Measurements from ENCODE around the gene DIP2C.

The DIP2C gene

DNA sequence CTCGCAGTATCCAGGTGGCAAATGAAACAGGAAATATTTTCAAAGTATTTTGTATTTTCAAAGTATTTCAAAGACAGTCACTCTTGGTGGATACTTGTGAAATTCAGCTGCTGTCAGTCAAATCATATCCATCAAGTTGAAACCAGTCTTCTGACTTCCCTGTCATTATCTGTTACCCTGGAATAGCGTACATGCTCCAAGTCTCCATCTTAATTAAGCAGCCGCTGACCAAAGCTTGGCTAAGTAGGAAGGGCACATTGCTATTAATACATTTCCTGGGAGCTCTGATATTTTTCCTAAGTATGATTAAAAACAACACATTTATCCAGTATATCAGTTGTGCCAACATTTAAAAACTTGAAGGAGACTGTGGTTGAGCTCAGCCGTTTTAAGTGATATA is 442.0 kb downstream of the DIP2C start:
- no peak for DNase-seq

DNA sequence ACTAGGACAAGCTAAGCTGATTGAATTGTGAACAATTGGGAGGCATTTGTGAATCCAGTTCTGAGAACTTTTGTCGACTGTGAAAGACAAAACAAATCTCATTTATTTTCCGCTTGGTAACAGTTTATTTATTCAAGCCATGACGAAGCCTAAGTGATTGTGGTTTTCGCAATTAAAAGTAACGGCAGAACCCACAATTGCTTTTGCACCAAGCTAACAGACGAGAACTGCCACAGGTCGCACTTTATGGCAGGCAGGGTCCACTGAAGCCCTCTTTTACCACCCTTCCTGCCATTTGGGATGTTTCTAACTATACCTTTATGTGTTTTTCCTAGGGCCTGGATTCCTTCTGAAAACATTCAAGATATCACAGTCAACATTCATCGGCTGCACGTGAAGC is 443.0 kb downstream of the DIP2C start:
- no peak for DNase-seq

DNA sequence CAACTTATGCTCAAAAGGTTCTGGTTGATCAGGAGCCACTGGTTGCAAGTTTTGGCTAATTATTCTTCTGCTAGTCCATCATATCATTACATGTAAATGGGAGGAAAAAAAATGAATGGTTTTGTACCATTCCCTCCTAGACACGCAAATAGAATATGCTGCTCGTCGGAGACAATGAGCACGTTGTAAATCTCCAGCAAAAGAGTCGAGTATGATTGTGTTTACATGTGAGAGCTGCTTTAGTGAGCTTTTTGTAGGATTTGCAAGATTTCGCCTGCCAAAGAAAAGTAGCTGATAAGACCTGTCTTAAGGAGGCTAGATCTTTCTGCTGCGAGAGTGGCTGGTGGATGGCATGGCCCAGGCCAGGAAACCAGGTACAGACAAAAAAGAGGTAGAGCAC is 445.2 kb downstream of the DIP2C start:
- no peak for DNase-seq

DNA sequence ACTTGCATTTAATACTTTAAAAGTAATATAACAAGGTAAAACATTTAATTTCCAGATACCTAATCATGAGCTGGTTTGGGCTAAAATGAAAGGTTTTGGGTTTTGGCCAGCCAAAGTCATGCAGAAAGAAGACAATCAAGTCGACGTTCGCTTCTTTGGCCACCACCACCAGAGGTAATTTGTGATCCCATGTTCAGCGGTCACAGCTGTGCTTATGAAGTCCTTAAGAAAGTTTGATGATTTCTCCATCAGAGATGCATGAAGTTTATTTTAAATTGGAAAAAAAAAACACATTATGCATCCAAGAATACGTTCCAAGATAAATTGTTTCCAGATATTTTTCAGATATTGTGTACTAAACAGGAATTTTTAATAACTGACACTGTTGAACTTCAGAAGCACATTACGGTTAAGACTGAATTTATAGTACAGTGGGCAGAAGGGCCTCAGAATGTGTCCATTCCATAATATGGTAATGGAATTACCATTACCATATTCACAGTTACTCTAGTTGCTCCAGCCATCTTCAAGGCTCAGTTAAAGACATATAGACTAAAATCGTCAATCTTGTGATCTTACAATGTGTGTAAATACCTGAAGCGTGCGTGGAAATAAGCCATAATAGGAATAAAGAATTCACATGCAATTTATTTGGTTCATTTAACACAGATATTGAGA is 447.4 kb downstream of the DIP2C start:
- DNase-seq = no peak

DNA sequence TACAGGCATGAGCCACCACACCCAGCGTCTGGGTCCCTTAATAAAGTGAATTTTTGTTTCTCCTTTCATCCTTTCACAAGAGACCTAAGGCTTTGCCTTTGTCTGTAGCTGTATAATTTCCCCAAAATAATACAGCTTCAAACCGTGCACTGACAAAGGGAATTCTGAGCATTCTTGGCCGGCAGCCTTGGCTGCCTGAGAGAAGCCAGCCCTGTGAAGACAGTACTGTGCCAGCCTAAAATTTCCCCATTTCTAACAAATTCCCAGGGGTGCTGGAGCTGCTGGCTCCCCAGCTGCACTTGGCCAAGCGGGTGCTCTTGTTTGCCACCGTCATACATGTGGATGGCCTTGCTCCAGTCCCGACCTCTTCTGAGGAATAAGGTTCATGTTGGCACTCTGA is 448.0 kb downstream of the DIP2C start:
- no peak for DNase-seq

DNA sequence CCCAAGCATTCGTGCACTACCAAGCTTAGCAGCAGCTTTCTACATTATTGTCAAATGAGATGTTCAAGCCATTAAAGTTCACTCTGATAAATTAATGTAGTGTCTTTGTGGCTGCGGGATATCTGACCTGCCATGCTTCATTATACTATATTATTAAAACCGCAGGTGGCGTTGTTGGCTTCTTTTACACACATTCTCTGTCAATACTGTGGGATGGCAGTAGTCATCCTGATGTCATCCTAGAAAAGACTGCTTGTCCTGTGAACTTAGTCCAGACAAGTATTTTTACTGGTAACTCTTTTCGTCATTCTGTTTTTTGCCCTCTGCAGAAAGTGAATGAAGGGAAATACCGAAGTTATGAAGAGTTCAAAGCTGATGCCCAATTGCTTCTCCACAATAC is 450.4 kb downstream of the DIP2C start:
- no peak for DNase-seq

DNA sequence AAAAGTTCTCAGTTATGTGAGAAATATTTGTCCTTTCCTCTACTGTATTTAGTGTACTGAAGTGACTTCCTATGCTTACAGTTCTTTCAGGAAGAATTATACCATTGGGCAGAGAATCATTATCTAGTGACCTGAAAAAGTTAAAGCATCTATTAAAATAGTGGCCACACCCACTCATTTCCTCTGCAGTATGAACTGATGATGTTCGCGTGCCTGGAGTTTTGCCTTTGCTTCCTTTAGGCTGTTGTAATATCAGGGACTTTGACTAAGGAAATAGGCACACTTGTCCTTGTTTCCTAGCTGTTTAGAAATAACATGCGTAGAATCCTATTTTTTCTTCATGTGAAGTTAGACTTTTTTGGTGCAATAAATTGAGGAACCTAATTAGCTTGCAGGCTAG is 453.6 kb downstream of the DIP2C start:
- DNase-seq = no peak

DNA sequence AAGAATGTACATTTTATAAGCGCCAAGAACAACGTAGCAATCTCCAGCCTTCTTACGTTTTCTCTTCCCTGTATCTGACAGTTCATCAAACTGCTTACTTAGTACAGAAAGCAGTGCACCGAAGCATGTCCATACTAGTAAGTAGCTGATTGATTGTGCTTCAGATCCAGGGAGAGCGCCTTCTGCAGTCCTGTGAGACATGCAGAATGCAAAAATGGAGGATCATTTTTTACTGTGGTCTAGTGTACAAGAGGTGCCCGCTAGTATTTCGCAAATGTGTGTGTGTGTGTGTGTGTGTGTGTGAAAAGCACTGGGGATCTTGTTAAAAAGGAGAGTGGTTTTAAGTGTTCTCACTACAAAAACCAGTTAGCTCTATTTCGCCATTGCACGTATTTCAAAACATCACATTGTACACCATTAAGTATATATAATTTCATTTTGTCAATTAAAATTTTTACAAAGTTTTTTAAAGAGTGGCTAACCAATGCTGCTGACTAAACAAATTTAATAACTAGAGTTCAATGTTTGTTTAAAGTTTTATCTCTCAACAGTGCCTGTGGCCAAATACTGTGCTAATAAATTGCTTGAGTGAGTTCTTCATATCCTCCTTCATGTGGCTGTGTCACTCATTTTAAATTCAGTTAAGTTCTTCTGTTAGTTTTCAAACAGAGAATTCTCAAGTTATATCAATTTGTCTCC is 454.6 kb downstream of the DIP2C start:
- DNase-seq = no peak

DNA sequence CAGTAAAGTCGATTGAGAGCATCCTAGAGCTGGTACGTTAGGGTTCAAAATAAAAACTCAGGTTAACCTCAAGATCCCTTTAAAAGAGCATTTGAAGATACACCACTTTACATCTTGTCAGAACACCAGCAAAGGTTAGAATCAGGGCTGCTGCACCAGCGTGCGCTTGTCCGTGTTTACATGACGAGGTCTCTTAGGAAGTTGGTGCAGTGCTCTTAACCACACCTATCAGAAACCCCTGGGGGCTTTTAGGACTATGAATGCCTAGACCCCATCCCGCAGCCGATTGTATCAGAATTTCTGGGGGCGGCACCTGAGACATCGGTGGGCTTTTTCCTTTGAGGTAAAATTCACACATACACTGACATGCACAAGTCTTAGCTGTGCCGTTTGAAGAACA is 456.6 kb downstream of the DIP2C start:
- no peak for DNase-seq

DNA sequence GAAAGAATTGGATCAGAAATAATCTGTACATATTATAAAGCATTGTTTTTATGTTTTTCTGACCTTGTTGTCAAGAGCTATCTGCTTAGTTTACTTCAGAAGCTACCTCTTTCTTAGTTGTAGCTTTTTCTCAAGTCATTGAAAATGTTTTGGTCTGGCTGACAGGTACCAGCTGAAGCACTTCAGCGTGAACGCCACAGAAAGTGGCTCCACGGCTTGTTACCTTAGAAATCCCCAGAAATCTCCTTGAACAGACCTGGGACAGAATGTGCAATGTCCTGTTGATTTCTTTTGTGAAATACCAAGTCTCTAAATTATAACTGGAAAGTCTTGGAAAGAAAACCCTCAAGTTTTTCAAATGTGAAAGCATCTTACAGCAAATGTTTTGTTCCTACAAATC is 457.4 kb downstream of the DIP2C start:
- DNase-seq = no peak

DNA sequence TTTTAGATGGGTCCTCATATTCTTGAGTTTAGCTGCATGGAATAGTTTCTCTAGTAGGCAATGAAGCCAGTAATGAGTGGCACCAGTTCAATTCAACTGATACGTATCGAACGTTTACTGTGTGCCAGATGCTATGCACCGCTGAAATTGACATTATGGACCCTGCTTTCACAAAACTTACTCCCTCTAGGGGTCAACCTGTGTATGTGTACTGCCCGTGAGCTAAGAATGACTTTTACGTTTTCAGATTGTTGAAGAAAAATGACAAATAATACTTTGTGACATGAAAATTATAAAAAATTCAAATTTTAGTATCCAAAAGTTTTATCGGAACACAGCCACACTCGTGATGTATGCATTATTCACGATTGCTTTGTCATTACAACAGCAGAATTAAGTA is 458.7 kb downstream of the DIP2C start:
- no peak for DNase-seq

DNA sequence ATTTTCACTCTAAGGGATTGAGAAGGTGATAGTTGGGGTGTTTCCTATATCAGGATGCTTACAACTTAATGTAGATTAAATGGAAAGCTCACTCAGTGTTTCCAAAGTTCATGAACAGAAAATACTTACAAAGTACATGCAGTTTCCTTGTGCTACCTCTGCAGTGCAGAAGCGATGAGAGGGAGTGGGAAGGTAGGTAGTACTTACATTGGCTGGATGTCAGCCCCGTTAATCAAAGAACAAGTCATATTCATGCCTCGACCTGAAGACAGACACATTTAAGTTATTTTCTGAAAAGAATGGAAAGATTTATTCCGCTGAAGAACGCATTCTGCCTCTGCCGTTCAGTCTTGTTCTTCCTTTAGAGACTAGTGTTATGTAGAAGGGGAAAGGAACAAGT is 461.1 kb downstream of the DIP2C start:
- DNase-seq = no peak

DNA sequence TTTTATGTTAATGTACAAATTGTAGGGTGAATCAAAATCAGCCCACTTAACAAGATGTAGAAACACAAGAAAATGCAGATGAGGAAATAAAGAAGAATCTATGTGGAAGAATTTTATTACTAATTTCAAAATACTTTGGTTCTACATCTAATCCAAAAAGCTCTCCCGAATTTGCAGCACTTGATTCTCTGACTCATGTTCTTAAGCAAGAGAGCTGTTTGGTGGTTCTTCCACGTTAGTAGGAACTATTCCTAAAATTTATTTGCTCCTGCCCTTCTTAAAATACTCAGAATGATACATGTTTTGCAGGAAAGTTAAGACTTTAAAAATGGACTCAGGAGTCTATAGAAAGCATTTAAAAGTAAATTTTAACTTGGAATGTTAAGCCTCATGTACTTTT is 462.5 kb downstream of the DIP2C start:
- DNase-seq = no peak

DNA sequence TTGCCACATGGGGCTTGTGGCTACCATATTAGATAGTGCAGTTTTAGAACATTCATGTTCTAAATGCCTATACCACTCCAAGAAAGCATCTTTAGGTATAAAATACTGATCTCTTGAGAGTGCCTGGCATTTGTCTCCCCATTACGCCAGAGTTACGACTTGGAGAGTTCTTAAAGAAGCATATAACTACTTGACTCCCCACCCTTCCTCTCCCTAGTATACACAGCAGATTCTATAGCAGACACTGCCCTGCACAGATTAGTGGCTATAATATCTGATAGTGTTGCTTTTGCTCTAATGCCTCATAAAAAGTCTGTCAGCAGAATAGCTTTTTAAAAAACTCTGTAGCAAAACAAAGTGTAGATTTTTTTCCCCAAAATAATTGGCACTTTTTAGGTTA is 463.4 kb downstream of the DIP2C start:
- DNase-seq = no peak

DNA sequence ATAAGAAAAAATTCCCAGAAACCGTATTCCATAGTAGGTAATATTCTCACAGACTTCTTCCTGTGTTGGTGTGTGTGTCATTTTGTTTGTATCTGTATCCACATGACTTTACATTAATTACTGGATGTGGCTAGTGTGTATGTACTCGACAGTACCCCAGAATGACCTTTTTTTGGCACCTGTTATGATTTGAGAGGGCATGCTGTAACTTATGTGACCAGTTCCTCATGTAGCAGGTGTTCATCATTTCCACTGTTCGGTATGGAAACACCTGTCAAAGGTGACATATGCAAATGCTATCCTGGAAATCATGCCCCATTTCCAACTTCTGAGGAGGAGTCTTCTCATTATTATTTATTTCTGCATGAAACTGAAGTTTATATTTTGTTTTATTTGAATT is 464.9 kb downstream of the DIP2C start:
- peak; percentile 67 for DNase-seq

Measured in NCI-H774 (cell line).